ENCODE data around the gene MGLL.

The MGLL gene

GRCh38 chr3:127720161-127720823 lies 102.0 kb downstream of the MGLL start:
- DNase-seq (ENCODE audit: low read depth), result no peak

- no peak for DNase-seq (ENCODE audit: low read depth)
Observed at GRCh38 chr3:127719369-127719768, 102.9 kb downstream of the MGLL start.

- DNase-seq (ENCODE audit: low read depth), result no peak
Observed at GRCh38 chr3:127718916-127719290, 103.4 kb downstream of the MGLL start.

- no peak for DNase-seq (ENCODE audit: low read depth)
Observed at GRCh38 chr3:127718245-127718915, 103.9 kb downstream of the MGLL start.

GRCh38 chr3:127717357-127718244 lies 104.7 kb downstream of the MGLL start:
- no peak for DNase-seq (ENCODE audit: low read depth)

GRCh38 chr3:127716384-127716783 lies 105.9 kb downstream of the MGLL start:
- DNase-seq (ENCODE audit: low read depth), result no peak

- no peak for DNase-seq (ENCODE audit: low read depth)
Observed at GRCh38 chr3:127715532-127715931, 106.8 kb downstream of the MGLL start.

GRCh38 chr3:127714866-127715265 lies 107.4 kb downstream of the MGLL start:
- DNase-seq (ENCODE audit: low read depth), result no peak

- DNase-seq (ENCODE audit: low read depth), result no peak
Observed at GRCh38 chr3:127714125-127714571, 108.2 kb downstream of the MGLL start.

GRCh38 chr3:127712881-127713771 lies 109.2 kb downstream of the MGLL start:
- DNase-seq (ENCODE audit: low read depth), result no peak

GRCh38 chr3:127712461-127712860 lies 109.9 kb downstream of the MGLL start:
- no peak for DNase-seq (ENCODE audit: low read depth)

GRCh38 chr3:127711896-127712295 lies 110.4 kb downstream of the MGLL start:
- DNase-seq (ENCODE audit: low read depth), result no peak

GRCh38 chr3:127711021-127711695 lies 111.2 kb downstream of the MGLL start:
- no peak for DNase-seq (ENCODE audit: low read depth)

- no peak for DNase-seq (ENCODE audit: low read depth)
Observed at GRCh38 chr3:127710155-127710941, 112.0 kb downstream of the MGLL start.

GRCh38 chr3:127709320-127710060 lies 112.8 kb downstream of the MGLL start:
- DNase-seq (ENCODE audit: low read depth), result no peak

GRCh38 chr3:127708837-127709236 lies 113.5 kb downstream of the MGLL start:
- DNase-seq (ENCODE audit: low read depth), result no peak

GRCh38 chr3:127707851-127708411 lies 114.4 kb downstream of the MGLL start:
- DNase-seq (ENCODE audit: low read depth), result no peak

- DNase-seq (ENCODE audit: low read depth), result no peak
Observed at GRCh38 chr3:127706785-127707351, 115.4 kb downstream of the MGLL start.

GRCh38 chr3:127706312-127706711 lies 116.0 kb downstream of the MGLL start:
- DNase-seq (ENCODE audit: low read depth), result no peak

Measured in stimulated activated CD8-positive, alpha-beta memory T cell treated with anti-CD3 and anti-CD28 coated beads, Interleukin-12 subunit alpha, Interleukin-12 subunit beta, amount 100 ng/mL, for 4 hours (primary cell).